K562 (cell line): ENCODE results near the gene LIN28B. TPM values are rescaled to one million over a fixed set of nuclear protein-coding genes. Genes with fewer than 3 reads are reported as not detected.

Source experiments
- NR2F6 ChIP-seq: fragments of 450-650 bp; formaldehyde crosslinking; IDR thresholded peaks from 2 replicates; pipeline ENCODE4 v1.4.0; 2020; ENCODE audit warnings: mild to moderate bottlenecking
- ZNF318 ChIP-seq, 2 experiments: fragments of 450-650 bp; IDR thresholded peaks; 2 replicates each; pipeline ENCODE4 v1.6.1; 2016; ENCODE audit warnings: mild to moderate bottlenecking in 2 of 2, borderline replicate concordance in 1 of 2, low read depth in 1 of 2, moderate library complexity in 1 of 2
- ZNF764 ChIP-seq: fragments of 250-450 bp; sonication (Bioruptor Pico); IDR thresholded peaks from 2 replicates; pipeline ENCODE4 v1.4.0; 2020; ENCODE audit warnings: low read depth, mild to moderate bottlenecking, moderate library complexity
- polyA plus RNA-seq, 8 experiments: library from polyadenylated mRNA; depleted of rRNA in 4 of 8; stranded (reverse) in 5 of 8; unstranded in 3 of 8; fragments of >200 nt; fragmentation: Nextera tagmentation in 2 of 8; fragmentation: Illumina TruSeq in 1 of 8; extraction: Ambion mirVana in 2 of 8; extraction: Trizol in 1 of 8; gene quantifications; 2 replicates each; pipeline versions ENCODE4 v1.2.1 to v1.2.3, GENCODE V29; 2011 to 2014; ENCODE audit warnings: inconsistent platforms in 1 of 8, missing spikeins in 1 of 8
- total RNA-seq, 7 experiments: library from RNA; depleted of rRNA in 6 of 7; stranded (reverse); fragments of >200 nt in 6 of 7; fragmentation: Illumina TruSeq in 2 of 7; extraction: Trizol in 2 of 7; gene quantifications; 2 replicates each; pipeline versions ENCODE4 v1.2.1 to v1.2.3, GENCODE V29; 2011 to 2021; ENCODE audit warnings: low replicate concordance in 1 of 7

Gene LIN28B
- total and polyA plus RNA-seq, 9 of the 15 experiments (the other 6 are each of a cell fraction or from before 2014, with no cell fraction given): 20.9 to 77.3 (median 42.1) TPM

GRCh38 chr6:104908031-104908887 lies 48.6 kb upstream of the LIN28B start (continued):
- TF ChIP-seq ZNF318 (IDR thresholded peaks at IDR 0.05; ENCODE audit: borderline replicate concordance in 1 of 2, low read depth in 1 of 2) (no peak), NR2F6 (CRISPR knock-in tag) (no peak), ZNF764 (CRISPR knock-in tag) (no peak)
